ENCODE measurements around the gene GDNF. TPM values are rescaled to one million over a fixed set of nuclear protein-coding genes. Genes with fewer than 3 reads are reported as not detected.

The GDNF gene
- total RNA-seq, 4 donors from 2014 or later: 0.81 to 6.4 (median 4.3) TPM

DNA sequence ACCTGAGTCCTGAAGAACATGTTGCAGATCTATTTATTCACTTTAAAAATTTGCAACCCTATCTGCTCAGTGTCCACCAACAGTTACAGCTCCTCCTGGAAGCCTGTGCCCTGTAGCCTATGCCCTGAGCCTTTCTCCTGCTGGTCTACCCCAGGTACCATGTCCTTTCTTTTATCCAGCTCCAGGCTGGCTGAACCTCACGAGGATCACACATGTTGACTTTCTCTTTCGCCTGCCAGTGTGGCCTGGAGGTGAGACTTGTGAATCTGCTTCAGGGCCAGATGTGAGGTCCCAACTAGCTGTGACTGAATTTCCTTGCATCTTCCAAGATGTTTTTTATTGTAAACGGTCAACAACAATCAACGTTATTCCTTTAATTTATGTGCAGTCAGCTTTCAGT, 70.7 kb downstream of the GDNF start:
- WGBS, 2 donors (ENCODE audit: low coverage in 1 of 2): 86 to 90% methylated on average over 2 to 4 of the region's 4 CpGs
- no peaks in the 10 kb centered on the region for H3K9me3 ChIP-seq
- no peak overlapping the region for H3K27ac ChIP-seq
- TF ChIP-seq, protein P1, sequence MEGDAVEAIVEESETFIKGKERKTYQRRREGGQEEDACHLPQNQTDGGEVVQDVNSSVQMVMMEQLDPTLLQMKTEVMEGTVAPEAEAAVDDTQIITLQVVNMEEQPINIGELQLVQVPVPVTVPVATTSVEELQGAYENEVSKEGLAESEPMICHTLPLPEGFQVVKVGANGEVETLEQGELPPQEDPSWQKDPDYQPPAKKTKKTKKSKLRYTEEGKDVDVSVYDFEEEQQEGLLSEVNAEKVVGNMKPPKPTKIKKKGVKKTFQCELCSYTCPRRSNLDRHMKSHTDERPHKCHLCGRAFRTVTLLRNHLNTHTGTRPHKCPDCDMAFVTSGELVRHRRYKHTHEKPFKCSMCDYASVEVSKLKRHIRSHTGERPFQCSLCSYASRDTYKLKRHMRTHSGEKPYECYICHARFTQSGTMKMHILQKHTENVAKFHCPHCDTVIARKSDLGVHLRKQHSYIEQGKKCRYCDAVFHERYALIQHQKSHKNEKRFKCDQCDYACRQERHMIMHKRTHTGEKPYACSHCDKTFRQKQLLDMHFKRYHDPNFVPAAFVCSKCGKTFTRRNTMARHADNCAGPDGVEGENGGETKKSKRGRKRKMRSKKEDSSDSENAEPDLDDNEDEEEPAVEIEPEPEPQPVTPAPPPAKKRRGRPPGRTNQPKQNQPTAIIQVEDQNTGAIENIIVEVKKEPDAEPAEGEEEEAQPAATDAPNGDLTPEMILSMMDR (IDR thresholded peaks at IDR 0.05): no peak
- no peak for TF ChIP-seq POLR2AphosphoS5 (IDR thresholded peaks at IDR 0.05)
- TF ChIP-seq EP300 (IDR thresholded peaks at IDR 0.05): no peak
- TF ChIP-seq POLR2A (IDR thresholded peaks at IDR 0.05): no peak
- no peak for ATAC-seq
- H3K27me3 ChIP-seq: no peaks in the 10 kb centered on the region
- H3K36me3 ChIP-seq: no peaks in the 10 kb centered on the region
- H3K4me1 ChIP-seq: peaks cover 0 to 15% (median 8%) of the 10 kb centered on the region in 3 donors
- no peak overlapping the region for H3K4me3 ChIP-seq

DNA sequence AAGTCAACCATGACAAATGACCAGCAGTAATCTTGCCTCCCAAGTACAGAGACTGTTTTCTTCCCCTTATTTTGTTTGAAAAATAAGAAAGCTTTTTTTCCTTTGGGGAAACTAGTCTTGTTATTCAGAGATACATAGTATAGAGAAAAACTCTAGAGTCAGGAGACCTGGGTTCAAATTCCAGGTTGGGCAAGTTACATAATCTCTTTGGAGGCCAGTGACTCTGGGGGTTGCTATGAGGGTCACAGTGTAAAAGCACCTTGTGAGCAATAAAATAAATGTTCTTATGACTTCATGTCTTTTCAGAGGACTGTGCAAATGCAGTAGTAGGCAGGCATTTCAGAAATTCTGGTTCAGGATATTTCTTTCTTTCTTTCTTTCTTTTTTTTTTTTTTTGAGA, 71.5 kb downstream of the GDNF start:
- H3K9me3 ChIP-seq: no peaks in the 10 kb centered on the region
- H3K36me3 ChIP-seq: no peaks in the 10 kb centered on the region

DNA sequence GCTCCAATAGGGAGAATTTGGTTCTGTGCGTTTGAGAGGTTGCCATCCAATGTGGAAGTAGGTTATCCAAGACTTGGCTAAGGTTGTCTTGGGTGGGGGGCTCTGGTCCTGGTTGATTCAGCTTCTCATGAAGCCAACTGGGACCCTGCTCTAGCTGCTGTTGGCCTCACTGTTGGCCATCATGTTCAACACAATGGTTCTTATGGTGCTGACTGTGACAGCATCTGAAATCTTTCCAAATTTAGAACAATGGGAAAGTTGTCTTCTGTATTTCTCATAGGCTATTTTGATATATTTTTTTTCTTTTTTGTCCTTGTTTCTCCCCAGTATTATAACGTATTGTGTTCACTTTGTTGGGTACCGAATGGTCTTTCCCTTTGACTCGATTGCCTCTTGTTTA, 71.9 kb downstream of the GDNF start:
- no peak for TF ChIP-seq EP300 (IDR thresholded peaks at IDR 0.05)
- TF ChIP-seq POLR2A (IDR thresholded peaks at IDR 0.05): no peak
- TF ChIP-seq, protein P1 (IDR thresholded peaks at IDR 0.05): no peak
- no peak for ATAC-seq
- Histone ChIP-seq H3K4me3 (no peak overlapping the region), H3K9me3 (no peaks in the 10 kb centered on the region), H3K27ac (no peak overlapping the region), H3K36me3 (no peaks in the 10 kb centered on the region), H3K27me3 (no peaks in the 10 kb centered on the region), H3K4me1 (peaks cover 0 to 15% (median 8%) of the 10 kb centered on the region in 3 donors)
- 31 to 73% methylated on average over 2 to 3 of the region's 4 CpGs for WGBS, 2 donors (ENCODE audit: low coverage in 1 of 2)

More for the DNA sequence above, 71.5 kb downstream of the GDNF start:
- H3K4me3 ChIP-seq: no peak overlapping the region
- no peak for ATAC-seq
- H3K27me3 ChIP-seq: no peaks in the 10 kb centered on the region
- H3K4me1 ChIP-seq: peaks cover 0 to 15% (median 8%) of the 10 kb centered on the region in 3 donors
- TF ChIP-seq POLR2AphosphoS5 (IDR thresholded peaks at IDR 0.05): no peak
- no peak for TF ChIP-seq EP300 (IDR thresholded peaks at IDR 0.05)
- TF ChIP-seq, protein P1 (IDR thresholded peaks at IDR 0.05): no peak
- no peak for TF ChIP-seq POLR2A (IDR thresholded peaks at IDR 0.05)
- H3K27ac ChIP-seq: no peak overlapping the region

DNA sequence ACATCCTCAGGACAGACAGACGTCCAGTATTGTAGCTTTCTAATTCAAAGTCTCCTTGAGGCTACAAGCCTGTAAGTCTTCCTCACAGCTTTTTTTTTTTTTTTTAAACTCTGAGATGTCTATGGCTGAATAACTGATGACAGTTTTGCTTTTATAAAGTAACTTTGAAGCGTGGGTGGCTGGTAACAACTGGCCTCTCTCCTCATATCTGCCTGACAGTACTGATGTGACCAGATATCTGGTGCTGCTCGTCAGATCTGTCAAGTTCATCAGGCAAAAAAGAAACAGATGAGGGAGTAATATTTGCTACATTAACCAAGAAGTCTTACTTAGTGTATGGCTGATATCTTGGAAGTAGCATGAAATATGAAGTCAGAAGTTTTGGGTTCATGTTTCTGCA, 72.6 kb downstream of the GDNF start:
- WGBS, 2 donors (ENCODE audit: low coverage in 1 of 2): 79 to 87% methylated on average over 2 to 3 of the region's 3 CpGs
- TF ChIP-seq POLR2AphosphoS5 (IDR thresholded peaks at IDR 0.05) (no peak), EP300 (IDR thresholded peaks at IDR 0.05) (no peak), POLR2A (IDR thresholded peaks at IDR 0.05) (no peak)
- TF ChIP-seq, protein P1 (IDR thresholded peaks at IDR 0.05): no peak

More for the DNA sequence above, 72.6 kb downstream of the GDNF start:
- H3K36me3 ChIP-seq: no peaks in the 10 kb centered on the region
- ATAC-seq: no peak
- H3K4me3 ChIP-seq: no peak overlapping the region
- H3K4me1 ChIP-seq: peaks cover 0 to 15% (median 8%) of the 10 kb centered on the region in 3 donors
- H3K27me3 ChIP-seq: no peaks in the 10 kb centered on the region
- no peak overlapping the region for H3K27ac ChIP-seq
- no peaks in the 10 kb centered on the region for H3K9me3 ChIP-seq
